Measurements from ENCODE around the gene TSPOAP1. TPM values are rescaled to one million over a fixed set of nuclear protein-coding genes. Genes with fewer than 3 reads are reported as not detected.

Gene TSPOAP1
- total RNA-seq, 1 donor from 2014 or later: 0.79 TPM

DNA sequence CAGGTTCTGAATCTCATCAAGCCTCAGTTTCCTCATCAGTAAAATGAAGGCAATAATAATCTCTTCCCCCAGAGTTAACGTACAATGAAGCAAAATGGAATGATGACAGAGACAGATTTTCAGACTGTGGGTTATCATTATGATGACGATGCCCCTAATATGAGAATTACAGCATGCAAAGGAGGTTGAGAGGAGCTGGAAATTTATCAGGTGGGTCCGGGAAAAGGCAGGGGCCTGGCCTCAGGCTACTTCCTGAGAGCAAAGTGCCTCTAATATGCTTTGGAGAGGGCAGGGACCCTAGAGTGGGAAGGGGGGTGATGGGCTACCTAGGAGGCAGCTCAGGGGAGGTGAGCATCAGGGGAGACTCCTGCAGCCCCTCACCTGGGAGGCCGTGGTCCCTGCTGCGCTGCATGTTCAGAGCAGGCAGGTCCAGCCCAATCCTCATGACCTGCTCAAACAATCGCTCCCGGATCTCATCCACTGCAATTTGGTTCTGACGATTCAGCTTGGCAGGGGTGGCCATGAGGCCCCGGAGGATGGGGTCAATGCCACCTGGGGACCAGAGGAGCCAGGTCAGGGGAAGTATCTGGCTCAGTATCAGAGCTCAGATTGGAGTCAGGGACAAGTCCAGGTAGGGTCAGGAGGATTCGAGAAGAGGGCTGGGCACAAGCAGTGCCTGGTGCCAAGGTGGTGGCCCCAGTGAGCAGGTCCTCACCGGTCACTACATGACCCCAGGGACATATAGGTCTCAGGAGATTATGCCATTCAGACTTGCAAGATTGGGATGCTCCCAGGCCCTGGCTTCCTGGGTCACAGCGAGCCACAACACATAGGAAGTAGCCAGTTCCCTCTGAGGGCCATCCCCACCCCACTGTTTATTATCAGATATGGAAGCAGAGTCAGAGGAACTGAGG is 56.0 kb downstream of the TSPOAP1 start:
- Mint-ChIP-seq H3K4me3 (ENCODE audit: unreplicated experiment) (no peak overlapping the region), H3K27me3 (ENCODE audit: low read depth, unreplicated experiment) (peaks cover 65% of the 10 kb centered on the region), H3K36me3 (ENCODE audit: low read depth, unreplicated experiment) (no peaks in the 10 kb centered on the region), H3K9me3 (ENCODE audit: unreplicated experiment) (peaks cover 1% of the 10 kb centered on the region), H3K4me1 (ENCODE audit: low read depth, unreplicated experiment) (no peaks in the 10 kb centered on the region), H3K27ac (ENCODE audit: unreplicated experiment) (no peak overlapping the region)
- H4K20me1 ChIP-seq (ENCODE audit: insufficient read depth, low read length): no peaks in the 10 kb centered on the region
- FAIRE-seq (no peak), DNase-seq (ENCODE audit: low read depth) (no peak)
- H3K9me3 ChIP-seq (ENCODE audit: insufficient read depth, low read depth, low read length): no peaks in the 10 kb centered on the region
- no peaks in the 10 kb centered on the region for H3K36me3 ChIP-seq (ENCODE audit: insufficient read depth, low read length)
- H3K27me3 ChIP-seq (ENCODE audit: insufficient read depth, low read length): peaks cover 2% of the 10 kb centered on the region
- no peaks in the 10 kb centered on the region for H3K4me1 ChIP-seq (ENCODE audit: insufficient read depth, low read length)
- no peak overlapping the region for H3K4me2 ChIP-seq (ENCODE audit: low read length)
- no peak overlapping the region for H3K9ac ChIP-seq (ENCODE audit: low read length)
- no peaks in the 10 kb centered on the region for H3K79me2 ChIP-seq (ENCODE audit: insufficient read depth, low read length)
- H3K27ac ChIP-seq (ENCODE audit: low read depth, low read length): no peak overlapping the region
- no peak overlapping the region for H3K4me3 ChIP-seq (ENCODE audit: insufficient read depth, low read depth, low read length)
- TF ChIP-seq, protein P1, sequence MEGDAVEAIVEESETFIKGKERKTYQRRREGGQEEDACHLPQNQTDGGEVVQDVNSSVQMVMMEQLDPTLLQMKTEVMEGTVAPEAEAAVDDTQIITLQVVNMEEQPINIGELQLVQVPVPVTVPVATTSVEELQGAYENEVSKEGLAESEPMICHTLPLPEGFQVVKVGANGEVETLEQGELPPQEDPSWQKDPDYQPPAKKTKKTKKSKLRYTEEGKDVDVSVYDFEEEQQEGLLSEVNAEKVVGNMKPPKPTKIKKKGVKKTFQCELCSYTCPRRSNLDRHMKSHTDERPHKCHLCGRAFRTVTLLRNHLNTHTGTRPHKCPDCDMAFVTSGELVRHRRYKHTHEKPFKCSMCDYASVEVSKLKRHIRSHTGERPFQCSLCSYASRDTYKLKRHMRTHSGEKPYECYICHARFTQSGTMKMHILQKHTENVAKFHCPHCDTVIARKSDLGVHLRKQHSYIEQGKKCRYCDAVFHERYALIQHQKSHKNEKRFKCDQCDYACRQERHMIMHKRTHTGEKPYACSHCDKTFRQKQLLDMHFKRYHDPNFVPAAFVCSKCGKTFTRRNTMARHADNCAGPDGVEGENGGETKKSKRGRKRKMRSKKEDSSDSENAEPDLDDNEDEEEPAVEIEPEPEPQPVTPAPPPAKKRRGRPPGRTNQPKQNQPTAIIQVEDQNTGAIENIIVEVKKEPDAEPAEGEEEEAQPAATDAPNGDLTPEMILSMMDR (IDR thresholded peaks at IDR 0.05; ENCODE audit: insufficient read depth, low read depth, low read length): no peak
- TF ChIP-seq EZH2 (IDR thresholded peaks at IDR 0.05; ENCODE audit: insufficient read depth, low read length): no peak
- no peak overlapping the region for H2AFZ ChIP-seq (ENCODE audit: low read depth, low read length)

GRCh38 chr17:58271216-58271931 is 57.2 kb downstream of the TSPOAP1 start:
- Mint-ChIP-seq H3K9me3 (ENCODE audit: unreplicated experiment) (peaks cover 1% of the 10 kb centered on the region), H3K27ac (ENCODE audit: unreplicated experiment) (no peak overlapping the region), H3K4me3 (ENCODE audit: unreplicated experiment) (no peak overlapping the region), H3K4me1 (ENCODE audit: low read depth, unreplicated experiment) (no peaks in the 10 kb centered on the region), H3K27me3 (ENCODE audit: low read depth, unreplicated experiment) (peaks cover 67% of the 10 kb centered on the region), H3K36me3 (ENCODE audit: low read depth, unreplicated experiment) (no peaks in the 10 kb centered on the region)
- no peaks in the 10 kb centered on the region for H3K4me1 ChIP-seq (ENCODE audit: insufficient read depth, low read length)
- no peak overlapping the region for H3K4me2 ChIP-seq (ENCODE audit: low read length)
- peaks cover 4% of the 10 kb centered on the region for H3K27me3 ChIP-seq (ENCODE audit: insufficient read depth, low read length)
- FAIRE-seq: no peak
- no peak for DNase-seq (ENCODE audit: low read depth)
- no peaks in the 10 kb centered on the region for H3K36me3 ChIP-seq (ENCODE audit: insufficient read depth, low read length)
- H4K20me1 ChIP-seq (ENCODE audit: insufficient read depth, low read length): no peaks in the 10 kb centered on the region
- no peak overlapping the region for H3K4me3 ChIP-seq (ENCODE audit: insufficient read depth, low read depth, low read length)
- H3K79me2 ChIP-seq (ENCODE audit: insufficient read depth, low read length): no peaks in the 10 kb centered on the region
- no peak overlapping the region for H2AFZ ChIP-seq (ENCODE audit: low read depth, low read length)
- no peak overlapping the region for H3K27ac ChIP-seq (ENCODE audit: low read depth, low read length)
- TF ChIP-seq, protein P1 (IDR thresholded peaks at IDR 0.05; ENCODE audit: insufficient read depth, low read depth, low read length): no peak
- TF ChIP-seq EZH2 (IDR thresholded peaks at IDR 0.05; ENCODE audit: insufficient read depth, low read length): no peak
- no peaks in the 10 kb centered on the region for H3K9me3 ChIP-seq (ENCODE audit: insufficient read depth, low read depth, low read length)
- no peak overlapping the region for H3K9ac ChIP-seq (ENCODE audit: low read length)
